Right lobe of liver (tissue), 4 donors: ENCODE data around the gene RNPEP.

Experiments
- POLR2A ChIP-seq: fragments of 450-650 bp; IDR thresholded peaks from one replicate; pipeline ENCODE4 v1.6.1; 2017; ENCODE audit warnings: antibody characterized with exemption, mild to moderate bottlenecking
- TF ChIP-seq, protein P1 (sequence below), 4 donors: fragments of 200-600 bp in 3 of 4; fragments of 450-650 bp in 1 of 4; IDR thresholded peaks; one replicate each; pipeline versions ENCODE4 v1.5.1 to v1.8.0; 2016 to 2022; ENCODE audit warnings: antibody characterized with exemption in 4 of 4, mild to moderate bottlenecking in 2 of 4
- donor health status: DM: no; HTN: no; CAD: no.
- donor health status: DM: no; HTN: no; CAD: no.
- donor health status: DM: no; HTN: yes; CAD: no.

DNA sequence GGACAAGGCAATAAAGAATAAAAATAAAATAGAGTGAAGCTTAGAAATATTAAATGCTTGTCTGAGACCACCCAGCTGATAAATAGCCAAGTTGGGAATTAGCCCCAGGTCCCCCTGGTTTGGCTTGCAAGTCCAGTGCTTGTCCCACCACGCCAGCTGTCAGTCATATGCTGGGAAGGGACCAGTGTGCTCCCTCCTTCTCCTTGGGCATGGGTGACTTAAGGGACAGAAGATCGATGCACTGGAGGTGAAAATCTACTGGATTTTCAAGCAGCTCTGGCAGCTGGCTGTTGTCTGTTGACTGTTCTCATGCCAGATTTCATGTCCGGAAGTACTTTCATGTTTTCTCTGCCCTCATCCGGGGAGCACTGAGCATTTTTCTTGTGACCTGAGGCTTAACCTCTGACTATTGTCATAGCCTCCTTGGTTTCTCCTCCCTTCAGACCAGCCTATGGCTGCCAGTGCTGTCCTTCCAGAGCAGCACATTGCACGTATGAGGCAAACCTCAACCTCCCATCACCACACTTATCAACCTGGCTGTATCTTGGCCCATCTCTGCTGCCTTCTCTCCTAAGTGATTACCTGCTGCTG lies 48.5 kb upstream of the RNPEP start:
- no peak for TF ChIP-seq POLR2A
- TF ChIP-seq, protein P1, sequence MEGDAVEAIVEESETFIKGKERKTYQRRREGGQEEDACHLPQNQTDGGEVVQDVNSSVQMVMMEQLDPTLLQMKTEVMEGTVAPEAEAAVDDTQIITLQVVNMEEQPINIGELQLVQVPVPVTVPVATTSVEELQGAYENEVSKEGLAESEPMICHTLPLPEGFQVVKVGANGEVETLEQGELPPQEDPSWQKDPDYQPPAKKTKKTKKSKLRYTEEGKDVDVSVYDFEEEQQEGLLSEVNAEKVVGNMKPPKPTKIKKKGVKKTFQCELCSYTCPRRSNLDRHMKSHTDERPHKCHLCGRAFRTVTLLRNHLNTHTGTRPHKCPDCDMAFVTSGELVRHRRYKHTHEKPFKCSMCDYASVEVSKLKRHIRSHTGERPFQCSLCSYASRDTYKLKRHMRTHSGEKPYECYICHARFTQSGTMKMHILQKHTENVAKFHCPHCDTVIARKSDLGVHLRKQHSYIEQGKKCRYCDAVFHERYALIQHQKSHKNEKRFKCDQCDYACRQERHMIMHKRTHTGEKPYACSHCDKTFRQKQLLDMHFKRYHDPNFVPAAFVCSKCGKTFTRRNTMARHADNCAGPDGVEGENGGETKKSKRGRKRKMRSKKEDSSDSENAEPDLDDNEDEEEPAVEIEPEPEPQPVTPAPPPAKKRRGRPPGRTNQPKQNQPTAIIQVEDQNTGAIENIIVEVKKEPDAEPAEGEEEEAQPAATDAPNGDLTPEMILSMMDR (IDR thresholded peaks at IDR 0.05): no peak
